Posterior cingulate gyrus (tissue), 11 donors: ENCODE data around the gene COL5A1.
A peak's percentile ranks its signal among the peaks of the same experiment; 100 is the strongest.

Experiments
- DNase-seq, 10 donors: peaks; one replicate each; pipeline versions ENCODE4 v3.0.0 to v3.0.0-alpha.2; 2020 to 2021; ENCODE audit warnings: mixed read lengths in 3 of 10
- intact Hi-C: fragments of 100-400 bp; cut with DNase I; formaldehyde crosslinking; loops from one replicate; pipeline ENCODE4 v1.15.1; 2023

The COL5A1 gene

DNA sequence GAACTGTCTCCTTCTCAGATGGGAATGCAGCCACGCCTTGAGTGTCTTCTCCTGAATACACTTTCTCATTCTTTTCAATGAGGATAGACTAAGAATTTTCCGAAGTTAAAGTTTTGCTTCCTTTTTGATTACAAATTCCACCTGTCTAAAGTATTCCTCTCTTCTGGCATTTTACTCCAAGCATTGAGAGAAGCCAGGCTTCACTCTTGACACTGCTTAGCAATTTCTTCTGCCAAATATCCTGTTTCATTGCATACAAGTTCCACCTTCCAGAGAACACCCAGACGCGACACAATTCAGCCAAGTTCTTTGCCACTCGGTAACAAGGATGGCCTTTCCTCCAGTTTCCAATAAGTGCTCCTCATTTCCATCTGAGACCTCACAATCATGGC is 35.6 kb upstream of the COL5A1 start:
- intact Hi-C loops, result no loop called here

DNA sequence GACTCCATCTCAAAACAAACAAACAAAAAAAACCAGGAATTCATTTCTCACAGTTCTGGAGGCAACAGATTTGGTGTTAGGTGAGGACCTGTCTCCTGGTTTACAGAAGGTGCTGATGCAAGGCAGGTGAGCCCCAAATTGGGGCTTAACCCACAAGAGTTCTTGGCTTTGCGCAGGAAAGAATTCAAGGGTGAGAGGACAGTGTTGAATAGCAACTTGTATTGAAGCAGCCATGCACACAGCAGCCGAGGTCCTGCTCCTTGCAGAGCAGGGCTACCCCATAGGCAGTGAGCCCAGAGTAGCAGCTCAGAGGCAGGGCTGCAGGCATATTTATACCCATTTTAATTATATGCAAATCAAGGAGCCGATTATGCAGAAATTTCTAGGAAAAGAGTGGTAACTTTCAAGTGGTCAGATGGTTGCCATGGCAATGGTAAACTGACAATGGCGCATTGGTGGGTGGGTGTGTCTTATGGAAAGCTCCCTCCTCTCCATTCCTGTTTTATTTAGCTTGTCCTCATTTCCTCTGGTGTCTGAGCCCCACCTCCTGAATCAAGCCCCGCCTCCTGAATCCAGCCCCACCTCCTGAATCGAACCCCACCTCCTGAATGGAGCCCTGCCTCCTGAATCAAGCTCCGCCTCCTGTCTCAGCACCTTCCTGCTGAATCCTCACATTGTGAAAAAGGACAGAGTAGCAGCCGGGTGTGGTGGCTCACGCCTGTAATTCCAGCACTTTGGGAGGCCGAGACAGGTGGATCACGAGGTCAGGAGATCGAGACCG is 34.5 kb upstream of the COL5A1 start:
- intact Hi-C loops, result no loop called here
- DNase-seq, result peak in 4 of 10 donors; percentile 5 to 80 (median 35)

More for the DNA sequence above, 35.6 kb upstream of the COL5A1 start:
- no peak for DNase-seq

DNA sequence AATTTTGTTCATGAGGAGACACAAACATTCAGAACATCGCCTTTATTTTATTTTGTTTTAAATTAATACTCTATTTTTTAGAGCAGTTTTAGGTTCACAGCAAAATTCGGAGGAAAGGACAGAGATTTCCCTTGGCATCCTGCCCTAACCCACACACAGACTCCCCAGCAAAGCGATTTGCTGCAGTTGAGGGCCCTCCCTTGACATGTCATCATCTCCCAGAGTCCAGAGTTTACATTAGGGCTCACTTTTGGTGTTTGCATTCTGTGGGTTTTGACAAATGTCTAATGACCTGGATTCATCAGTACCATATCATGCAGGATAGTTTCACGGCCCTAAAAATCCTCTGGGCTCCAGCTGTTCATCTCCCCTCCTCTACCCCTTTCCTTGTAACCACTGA is 33.6 kb upstream of the COL5A1 start:
- intact Hi-C loops, result no loop called here
- no peak for DNase-seq

DNA sequence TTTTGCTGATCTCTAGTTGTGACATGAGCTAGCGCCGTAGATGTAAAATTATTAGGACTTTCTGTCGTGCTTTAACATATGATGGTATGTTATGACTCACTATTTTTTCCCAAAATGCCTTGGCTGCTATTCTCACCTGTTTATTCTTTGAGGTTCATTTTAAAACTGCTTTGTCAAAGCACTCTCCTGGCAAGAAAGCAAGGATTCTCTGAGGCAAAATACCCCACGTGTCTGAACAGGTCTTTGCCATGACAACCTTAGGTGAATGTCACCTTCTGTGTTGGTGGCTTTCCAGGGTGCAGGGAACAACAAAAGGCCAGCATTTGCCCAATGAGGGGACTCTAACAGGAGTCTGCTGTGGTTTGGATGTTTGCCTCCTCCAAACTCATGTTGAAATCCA is 30.6 kb upstream of the COL5A1 start:
- intact Hi-C loops, result no loop called here
- DNase-seq, result no peak

DNA sequence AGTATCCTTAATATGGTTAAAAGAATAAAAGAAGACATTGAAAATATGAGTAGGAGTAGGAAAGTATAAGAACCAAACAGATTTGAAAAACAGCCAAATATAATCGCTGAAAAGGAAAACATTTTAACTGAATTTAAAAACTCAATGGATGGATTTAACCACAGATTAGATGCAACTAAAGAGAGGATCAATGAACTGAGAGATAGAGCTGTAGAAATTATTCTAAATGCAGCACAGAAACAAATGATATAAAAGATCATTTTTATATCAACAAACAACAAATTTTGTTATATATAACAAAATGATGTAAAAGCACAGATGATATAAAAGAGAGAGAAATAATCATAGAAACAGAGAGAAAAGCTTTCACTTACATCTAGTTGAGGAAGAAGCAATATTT is 29.3 kb upstream of the COL5A1 start:
- intact Hi-C loops, result no loop called here
- DNase-seq, result no peak

DNA sequence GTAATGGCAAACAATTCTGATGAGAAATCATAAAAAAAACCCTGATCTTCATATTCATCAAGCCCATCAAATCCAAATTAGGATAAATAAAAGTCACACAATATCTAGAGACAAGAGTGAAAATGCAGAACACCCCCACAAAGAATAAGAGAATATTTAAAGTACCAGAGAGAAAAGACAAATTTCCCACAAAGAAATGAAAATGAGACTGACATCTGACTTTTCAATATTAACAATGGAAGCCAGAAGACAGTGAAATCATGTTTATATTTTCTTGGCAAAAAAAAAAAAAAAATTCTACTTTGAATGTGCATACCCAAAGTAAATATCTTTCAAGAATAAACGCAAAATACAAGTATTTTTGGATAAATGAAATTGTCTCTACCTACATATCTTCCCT is 28.9 kb upstream of the COL5A1 start:
- DNase-seq, result no peak
- intact Hi-C loops, result no loop called here

DNA sequence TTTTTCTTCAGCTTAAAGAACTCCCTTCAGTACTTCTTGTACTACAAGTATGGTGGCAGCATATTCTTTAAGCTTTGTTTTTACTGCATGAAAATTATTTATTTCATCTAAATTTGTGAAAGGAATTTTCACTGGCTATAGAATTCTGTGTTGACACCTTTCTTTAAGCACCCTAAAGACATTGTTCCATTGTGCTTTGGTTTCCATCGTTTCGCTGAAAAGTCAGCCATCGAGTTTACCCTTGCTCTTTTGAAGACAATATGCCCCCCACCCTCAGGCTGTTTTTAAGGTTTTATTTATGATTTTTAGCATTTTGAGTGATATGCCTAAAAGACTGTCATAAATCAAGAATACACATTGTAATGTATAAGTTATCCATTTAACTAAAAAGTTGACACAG is 27.3 kb upstream of the COL5A1 start:
- intact Hi-C loops, result no loop called here

DNA sequence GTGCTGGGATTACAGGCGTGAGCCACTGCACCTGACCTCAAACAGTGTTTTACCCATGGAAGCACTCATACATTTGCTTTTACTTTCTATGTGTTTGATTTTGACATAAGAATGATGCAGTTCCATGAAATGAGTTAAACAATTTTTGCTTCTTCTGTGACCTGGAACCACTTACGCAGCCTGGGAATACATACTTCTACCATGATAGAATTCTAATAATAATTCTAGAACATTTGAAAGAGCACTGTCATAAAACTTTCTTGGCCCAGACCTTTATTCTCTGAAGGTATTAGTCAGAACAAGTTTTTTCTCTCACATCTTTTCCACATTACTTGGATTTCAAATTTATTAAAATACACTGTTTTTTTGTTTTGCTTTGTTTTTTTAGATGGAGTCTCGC is 25.3 kb upstream of the COL5A1 start:
- DNase-seq, result no peak
- intact Hi-C loops, result no loop called here

More for the DNA sequence above, 27.3 kb upstream of the COL5A1 start:
- DNase-seq, result no peak

DNA sequence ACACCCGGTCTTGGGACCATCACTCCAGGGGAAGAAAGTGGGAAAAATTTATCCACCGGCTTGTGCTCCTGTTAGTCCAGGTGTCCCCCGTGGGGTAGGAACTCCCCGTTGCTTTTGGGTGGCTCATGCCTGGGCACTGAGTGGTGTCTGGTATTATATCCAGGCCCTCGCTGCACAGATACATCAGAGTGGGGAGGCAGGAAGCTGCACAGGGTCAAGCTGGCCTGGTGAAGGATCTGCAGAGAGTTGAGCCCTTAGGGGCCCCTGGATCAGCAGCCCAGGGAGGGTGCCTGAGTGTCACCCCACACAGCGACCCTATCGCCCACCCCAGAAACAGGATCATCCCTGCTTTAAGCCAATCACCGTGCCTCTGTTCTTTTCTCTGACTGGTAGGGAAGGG is 24.4 kb upstream of the COL5A1 start:
- intact Hi-C loops, result no loop called here
- DNase-seq, result peak in 5 of 10 donors; percentile 4 to 59 (median 9)

DNA sequence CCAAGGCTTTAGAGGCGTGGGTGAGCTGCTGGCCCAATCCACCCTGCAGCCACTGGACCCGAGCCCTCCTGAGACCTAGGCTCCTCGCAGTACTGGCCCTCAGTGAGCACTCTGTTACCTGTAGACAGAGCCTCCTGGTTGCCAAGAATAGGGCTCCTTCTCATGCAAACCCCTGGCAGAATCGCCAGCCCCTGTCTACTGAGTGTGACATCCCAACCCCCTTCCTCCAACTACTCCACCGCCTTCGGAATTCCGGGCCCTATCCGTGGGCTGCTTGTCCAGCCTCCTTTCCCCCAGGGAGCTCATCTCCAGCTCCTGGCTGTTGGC is 23.8 kb upstream of the COL5A1 start:
- intact Hi-C loops, result no loop called here
- DNase-seq, result peak in 4 of 10 donors; percentile 0 to 16 (median 8)

DNA sequence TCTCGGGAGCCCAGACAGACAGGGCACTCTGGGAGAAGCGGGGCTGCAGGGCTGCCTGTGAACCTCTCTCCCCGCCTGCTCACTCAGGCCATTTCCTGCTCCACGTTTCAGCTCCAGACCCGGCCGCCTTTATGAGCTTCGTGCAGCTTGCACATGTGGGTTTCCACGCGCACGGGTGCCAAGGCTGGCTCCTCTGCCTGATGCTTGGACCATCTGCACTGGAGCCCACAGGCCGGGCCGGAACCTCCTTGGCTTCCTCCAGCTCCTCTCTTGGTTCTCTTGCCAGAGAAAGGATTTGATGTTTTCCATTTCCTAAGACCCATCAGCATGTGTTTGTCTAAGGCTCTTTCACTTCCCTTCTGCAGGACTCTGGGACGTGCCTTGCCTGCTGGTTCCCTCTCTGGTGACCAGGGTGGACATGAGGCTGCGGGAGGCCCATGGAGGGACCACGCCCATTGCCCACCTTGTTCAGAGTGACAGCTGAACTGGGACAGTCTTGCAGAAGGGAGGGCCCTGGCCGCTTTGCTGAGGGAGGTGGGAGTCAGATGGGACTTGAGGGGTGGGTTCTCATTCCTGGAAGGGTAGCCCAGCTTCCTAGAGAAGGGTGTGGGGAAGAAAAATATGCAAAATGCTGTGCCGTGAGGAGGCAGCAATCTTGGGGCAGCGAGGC is 23.3 kb upstream of the COL5A1 start:
- DNase-seq, result peak in 7 of 10 donors; percentile 8 to 83 (median 40)
- intact Hi-C loops, result no loop called here

DNA sequence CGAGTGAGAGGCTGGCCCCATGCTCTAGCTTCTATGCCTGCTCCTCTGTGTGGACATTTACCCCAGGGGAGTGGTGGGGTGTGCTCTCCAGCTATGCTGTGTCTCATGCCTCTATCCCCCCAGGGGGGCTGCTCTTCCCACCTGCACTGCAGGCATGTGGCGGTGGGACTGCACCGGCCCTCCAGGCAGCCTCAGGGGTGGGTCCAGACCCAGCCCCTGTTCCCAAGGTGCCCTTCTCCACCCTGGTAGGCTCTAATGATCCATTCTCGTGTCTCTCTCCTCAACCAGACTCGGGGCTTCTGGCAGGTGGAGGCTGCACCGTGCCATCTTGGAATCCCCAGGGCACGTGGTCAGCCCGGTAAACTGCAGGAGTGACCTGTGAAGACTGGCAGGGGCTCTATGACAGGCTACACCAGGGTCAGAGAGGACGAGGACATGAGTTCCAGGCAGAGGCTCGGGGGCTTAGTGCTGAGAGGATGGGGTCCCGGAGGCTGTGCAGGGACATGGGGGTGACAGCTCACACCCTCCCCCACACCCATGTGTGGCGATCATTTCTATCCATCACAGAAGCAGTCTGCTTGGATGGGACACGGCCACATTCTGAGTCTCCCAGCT is 22.7 kb upstream of the COL5A1 start:
- peak in 6 of 10 donors; percentile 2 to 59 (median 6) for DNase-seq
- intact Hi-C loops, result no loop called here

DNA sequence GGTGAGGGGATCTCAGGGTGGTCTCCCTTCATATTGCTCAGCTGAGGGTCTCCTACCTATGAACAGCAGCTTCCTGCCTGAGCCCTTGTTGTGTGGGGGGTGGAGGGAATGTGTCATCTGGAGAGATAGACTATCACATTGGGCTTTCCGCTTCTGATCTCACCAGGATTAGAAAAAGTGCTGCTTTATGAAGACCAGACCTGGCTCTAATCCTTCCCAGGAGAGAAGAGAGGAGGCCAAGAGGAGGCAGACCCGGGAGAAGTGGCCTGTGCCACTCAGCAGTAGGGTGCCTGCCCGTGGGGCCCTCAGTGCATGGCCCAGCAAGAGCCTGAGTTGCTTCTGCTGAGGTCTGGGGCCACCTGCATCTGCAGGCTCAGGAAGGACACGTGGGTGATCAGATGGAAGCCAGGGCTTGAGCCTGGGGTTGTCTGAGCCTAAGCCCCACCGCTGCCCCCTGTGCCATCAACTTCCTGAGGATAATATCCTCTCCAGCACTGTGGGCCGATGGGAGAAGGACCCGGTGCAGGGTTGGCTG is 22.1 kb upstream of the COL5A1 start:
- intact Hi-C loops, result no loop called here
- DNase-seq, result peak in 4 of 10 donors; percentile 2 to 74 (median 32)

DNA sequence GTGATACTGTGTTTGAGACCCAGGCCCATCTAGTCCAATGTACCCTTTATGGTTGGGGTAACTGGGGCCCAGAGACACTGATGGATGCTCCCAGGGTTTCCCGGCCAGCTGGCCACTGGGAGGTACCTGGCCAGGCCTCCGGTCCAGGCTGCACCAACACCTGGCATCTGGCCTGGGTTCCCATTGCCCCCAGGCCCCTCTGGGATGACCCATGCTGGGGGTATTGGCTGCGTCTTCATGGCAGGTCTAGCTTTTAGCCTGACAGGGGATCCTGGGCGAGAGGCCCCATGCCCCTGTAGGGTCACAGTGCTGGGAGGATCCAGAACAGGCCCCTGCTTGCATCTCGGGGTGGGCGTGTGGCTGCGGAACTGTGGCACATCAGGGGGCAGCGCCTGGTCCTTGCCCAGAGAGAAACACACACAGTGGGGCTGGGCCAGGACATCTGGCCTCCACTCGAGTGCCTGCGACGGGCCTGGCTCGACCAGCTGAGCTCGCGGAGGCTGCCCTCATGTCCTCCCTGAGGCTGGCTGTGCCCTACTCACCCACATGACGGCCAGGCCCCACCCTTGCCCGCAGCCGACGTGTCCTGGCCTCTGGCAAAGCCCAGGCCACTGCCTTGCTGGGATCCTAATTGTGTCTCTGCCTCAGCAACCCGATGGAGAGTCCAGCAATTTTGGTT is 21.5 kb upstream of the COL5A1 start:
- intact Hi-C loops, result no loop called here
- peak in 5 of 10 donors; percentile 4 to 80 (median 49) for DNase-seq

DNA sequence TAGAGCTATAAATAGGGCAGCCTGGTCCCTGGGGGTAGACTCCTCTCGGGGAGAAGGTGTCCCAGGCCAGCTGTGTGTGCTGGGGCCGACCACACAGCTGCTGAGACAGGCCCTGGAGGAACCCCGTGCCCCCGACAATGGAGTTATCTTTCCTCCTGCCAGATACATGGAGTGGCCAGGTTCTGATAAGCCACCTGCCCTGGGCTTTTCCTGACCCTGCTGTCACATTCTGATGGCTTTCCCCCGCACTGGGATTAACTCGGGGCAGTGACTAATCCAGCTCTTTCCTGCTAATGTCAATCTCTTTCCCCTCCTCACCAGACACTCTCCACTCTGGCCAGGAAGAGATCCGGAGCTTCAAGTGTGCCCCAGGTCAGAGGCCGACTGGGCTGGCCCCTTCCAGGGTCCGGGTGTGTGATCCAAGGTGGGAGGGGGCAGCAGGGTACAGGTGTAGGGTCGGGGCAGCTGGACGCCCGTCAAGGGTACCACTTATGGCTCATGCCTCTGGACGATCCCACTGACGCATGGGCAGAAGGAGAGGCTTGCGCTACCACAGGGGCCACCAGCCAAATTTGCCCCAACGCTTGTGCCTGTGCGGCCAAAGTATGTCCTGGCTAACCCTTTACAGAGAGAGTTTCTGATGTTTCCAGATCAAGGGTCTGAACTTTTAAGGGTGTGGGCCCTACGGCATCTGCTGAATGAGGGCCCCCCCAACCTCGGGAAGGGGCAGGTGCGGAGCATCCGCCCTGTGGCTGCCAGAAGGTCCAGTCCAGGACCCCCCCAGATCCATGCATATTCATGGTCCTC is 20.6 kb upstream of the COL5A1 start:
- intact Hi-C loops, result no loop called here
- peak in 5 of 10 donors; percentile 4 to 63 (median 52) for DNase-seq

DNA sequence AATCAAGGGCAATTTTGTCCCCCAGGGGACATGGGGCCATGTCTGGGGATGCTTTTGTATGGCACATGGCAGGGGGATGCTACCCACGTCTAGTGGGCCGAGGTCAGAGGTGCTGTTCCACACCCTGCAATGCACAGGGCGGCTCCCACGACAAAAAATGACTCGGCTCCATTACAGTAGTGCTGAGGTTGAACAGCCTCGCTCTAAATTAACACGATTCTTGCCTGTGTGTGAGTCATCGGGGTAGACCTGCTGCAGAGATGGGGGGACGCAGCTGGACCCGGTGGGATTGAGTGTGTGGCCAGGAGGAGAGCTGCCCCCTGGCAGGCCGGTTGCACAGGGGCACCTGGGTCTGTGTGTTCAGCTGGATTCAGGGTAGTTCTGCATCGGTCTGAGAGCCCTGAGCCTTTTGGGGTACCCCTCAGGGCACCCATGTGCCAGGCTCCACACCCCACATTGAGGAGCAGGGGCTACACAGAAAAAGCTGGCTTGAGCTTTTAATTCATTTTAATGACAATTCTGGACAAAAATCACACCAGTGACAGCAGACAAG is 20.0 kb upstream of the COL5A1 start:
- intact Hi-C loops, result no loop called here
- DNase-seq, result peak in 7 of 10 donors; percentile 2 to 67 (median 7)

DNA sequence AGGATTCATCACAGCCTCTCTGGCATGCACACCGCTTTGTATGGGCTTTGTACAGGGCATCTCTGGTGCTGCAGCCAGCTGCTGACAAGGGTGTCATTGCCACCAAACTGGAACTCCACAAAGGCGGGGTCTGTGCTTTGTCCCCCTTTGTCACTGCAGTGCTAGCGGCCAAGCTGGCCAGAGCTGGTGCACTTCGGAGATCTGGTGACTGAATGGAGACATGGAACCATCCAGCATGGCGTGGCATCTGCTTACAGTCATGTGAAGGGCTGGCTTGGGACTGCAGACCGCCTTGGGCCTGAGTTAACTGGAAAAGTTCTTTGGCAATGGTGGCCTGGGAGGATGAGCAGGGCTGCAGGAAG is 18.7 kb upstream of the COL5A1 start:
- DNase-seq, result peak in 7 of 10 donors; percentile 6 to 80 (median 25)
- intact Hi-C loops, result no loop called here

DNA sequence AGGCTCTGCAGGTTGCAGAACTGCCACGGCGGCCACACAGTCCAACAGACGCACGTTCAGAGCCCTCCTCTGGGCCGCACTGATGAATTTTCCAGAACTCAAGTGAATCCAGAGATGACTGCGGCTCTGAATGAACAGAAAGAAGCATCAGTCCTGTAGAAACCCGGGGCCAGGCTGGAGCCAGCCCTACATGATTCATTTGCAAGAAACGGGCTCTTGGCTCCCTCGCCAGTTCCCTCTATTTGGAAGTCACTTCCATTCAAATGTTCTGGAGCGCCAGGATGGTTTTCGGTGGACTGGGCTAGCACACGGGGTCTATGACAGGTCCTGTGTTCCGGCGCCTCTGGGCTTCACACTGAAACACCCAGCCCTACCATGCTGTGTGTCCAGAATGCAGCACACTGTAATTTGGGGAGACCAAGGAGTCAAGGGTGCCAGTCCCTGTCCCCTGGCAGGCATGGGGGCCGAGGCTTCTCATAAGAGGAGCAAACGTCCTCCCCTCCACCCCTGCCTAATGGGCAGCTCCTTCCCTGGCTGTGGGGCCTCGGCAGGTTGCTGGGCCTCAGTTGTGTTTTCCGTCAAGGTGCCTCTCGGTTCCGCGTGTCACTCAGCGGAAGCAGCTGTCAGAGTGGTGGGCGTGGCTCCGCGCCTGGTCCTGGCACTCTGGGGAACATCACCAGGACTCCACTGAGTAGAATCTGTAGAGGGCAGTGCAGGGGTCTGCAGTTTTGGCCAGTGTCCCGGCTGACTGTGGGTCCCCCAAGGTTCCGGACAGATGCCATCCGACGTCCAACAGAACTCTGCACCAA is 18.1 kb upstream of the COL5A1 start:
- intact Hi-C loops, result no loop called here
- peak in 7 of 10 donors; percentile 6 to 70 (median 22) for DNase-seq

DNA sequence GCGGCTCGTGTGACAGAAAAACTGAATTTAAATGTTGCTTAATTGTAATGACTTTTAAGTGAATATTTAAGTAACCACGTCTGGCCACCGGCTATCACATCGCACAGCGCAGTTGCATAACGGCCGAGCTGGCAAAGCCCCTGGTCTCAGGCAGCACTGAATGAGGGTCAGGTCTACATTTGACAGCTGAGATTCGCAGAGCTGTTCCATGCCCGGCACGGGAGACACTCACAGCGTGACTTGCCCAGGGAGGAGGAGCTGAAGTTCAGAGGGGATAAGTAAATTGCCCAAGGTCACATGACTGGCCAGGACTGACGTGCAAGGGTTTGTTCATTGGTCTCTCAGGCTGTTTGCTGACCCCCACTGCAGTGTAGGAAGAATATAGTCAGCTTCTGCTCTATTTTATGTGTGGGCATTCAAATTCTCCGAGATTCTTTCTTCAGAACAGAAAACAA is 17.4 kb upstream of the COL5A1 start:
- intact Hi-C loops, result no loop called here
- DNase-seq, result peak in 7 of 10 donors; percentile 3 to 70 (median 17)
